Activated CD4-positive, alpha-beta T cell treated with anti-CD3 and anti-CD28 coated beads, Interleukin-2, amount 50 U/mL, for 1 hour (primary cell): Measurements from ENCODE around the gene ALG6.

Experiments
- DNase-seq: peaks from one replicate; pipeline ENCODE4 v3.0.0-alpha.2; 2020

The ALG6 gene

GRCh38 chr1:63367215-63368103 lies at the start of gene ALG6:
Gene ALG6 (plus strand): TSS chr1:63367627. CDS start chr1:63370978, 3,351 bp downstream.
- peak; percentile 82 for DNase-seq

- DNase-seq, result no peak
Observed at GRCh38 chr1:63317817-63318152, 49.6 kb upstream of the ALG6 start.

GRCh38 chr1:63318201-63318979 lies 49.0 kb upstream of the ALG6 start:
- DNase-seq, result no peak

- no peak for DNase-seq
Observed at GRCh38 chr1:63319046-63320021, 48.1 kb upstream of the ALG6 start.

GRCh38 chr1:63320022-63320721 lies 47.3 kb upstream of the ALG6 start:
- DNase-seq, result no peak

GRCh38 chr1:63321066-63321784 lies 46.2 kb upstream of the ALG6 start:
- DNase-seq, result no peak

GRCh38 chr1:63321785-63322113 lies 45.7 kb upstream of the ALG6 start:
- DNase-seq, result no peak

- no peak for DNase-seq
Observed at GRCh38 chr1:63322114-63322943, 45.1 kb upstream of the ALG6 start, which contains the start of gene FOXD3. Gene FOXD3 (plus strand): TSS chr1:63322567. CDS start chr1:63323059, 492 bp downstream.

- DNase-seq, result peak; percentile 42
Observed at GRCh38 chr1:63322944-63323864, 44.2 kb upstream of the ALG6 start.

- no peak for DNase-seq
Observed at GRCh38 chr1:63323865-63324778, 43.3 kb upstream of the ALG6 start.

- DNase-seq, result no peak
Observed at GRCh38 chr1:63324779-63325119, 42.7 kb upstream of the ALG6 start.

GRCh38 chr1:63325279-63325985 lies 42.0 kb upstream of the ALG6 start:
- no peak for DNase-seq

GRCh38 chr1:63326106-63326472 lies 41.3 kb upstream of the ALG6 start:
- no peak for DNase-seq

GRCh38 chr1:63326473-63327380 lies 40.7 kb upstream of the ALG6 start:
- DNase-seq, result no peak

GRCh38 chr1:63327417-63328054 lies 39.9 kb upstream of the ALG6 start:
- DNase-seq, result no peak

- DNase-seq, result no peak
Observed at GRCh38 chr1:63328122-63328521, 39.3 kb upstream of the ALG6 start.
